SH-SY5Y (cell line): ENCODE data around the gene KIAA0930.

Source experiments
- GATA2 ChIP-seq: IDR thresholded peaks from 2 replicates; pipeline ENCODE4 v1.6.1; 2011; ENCODE audit warnings: mild to moderate bottlenecking, low read depth, low read length
- GATA3 ChIP-seq: IDR thresholded peaks from 2 replicates; pipeline ENCODE4 v1.6.1; 2011; ENCODE audit warnings: low read depth, mild to moderate bottlenecking, low read length, moderate library complexity

DNA sequence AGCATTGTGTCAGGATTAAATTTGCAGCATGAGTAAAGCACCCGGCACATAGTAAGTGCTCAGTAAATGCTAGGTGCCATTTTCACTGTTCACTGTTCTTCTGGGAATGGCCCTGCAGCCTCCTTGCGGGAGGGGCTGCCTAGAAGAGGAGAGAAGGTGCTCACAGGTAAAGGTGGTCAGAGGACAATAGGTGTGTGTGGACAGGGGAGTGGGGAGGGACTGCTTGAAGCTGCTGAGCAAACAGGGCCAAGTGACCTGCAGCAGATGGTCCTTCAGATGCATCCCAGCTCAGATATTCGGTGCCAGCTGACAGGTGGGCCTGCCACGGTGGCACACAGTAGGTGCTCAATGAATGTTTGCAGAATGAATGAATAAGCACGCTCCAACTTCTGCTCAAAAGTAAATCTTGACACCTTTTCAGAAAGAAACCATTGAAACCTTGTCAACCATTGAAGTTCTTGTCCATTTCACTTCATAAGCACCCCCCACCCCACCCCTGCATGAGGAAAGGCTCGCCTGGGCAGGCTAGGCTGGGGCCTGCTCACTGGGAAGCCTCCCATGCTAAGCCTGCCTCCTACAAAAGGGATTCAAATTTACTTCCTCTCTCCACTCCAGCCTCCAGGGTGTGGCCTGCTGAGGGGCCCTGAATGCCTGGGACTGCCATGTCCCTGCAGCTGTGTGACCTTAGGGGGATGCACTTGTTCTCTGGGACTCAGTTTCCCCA, 1.6 kb downstream of the KIAA0930 start:
- TF ChIP-seq GATA3 (no peak), GATA2 (no peak)
